ENCODE measurements around the gene CBR4.

Gene CBR4

DNA sequence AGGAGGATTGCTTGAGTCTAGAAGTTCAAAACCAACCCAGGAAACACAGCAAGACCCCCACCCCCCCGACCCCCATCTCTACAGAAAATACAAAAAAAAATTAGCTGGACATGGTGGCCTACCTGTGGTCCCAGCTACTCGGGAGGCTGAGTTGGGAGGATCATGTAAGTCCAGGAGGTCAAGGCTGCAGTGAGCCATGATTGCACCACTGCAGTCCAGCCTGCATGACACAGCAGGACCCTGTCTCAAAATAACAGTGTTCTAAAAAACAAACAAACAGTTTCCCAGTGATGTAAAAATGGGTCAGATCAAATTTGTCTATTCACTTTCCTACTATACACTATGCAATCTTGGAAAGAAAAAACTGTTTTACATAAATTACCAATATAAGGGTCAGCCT is 2.0 kb upstream of the CBR4 start:
- TF ChIP-seq, protein P1, sequence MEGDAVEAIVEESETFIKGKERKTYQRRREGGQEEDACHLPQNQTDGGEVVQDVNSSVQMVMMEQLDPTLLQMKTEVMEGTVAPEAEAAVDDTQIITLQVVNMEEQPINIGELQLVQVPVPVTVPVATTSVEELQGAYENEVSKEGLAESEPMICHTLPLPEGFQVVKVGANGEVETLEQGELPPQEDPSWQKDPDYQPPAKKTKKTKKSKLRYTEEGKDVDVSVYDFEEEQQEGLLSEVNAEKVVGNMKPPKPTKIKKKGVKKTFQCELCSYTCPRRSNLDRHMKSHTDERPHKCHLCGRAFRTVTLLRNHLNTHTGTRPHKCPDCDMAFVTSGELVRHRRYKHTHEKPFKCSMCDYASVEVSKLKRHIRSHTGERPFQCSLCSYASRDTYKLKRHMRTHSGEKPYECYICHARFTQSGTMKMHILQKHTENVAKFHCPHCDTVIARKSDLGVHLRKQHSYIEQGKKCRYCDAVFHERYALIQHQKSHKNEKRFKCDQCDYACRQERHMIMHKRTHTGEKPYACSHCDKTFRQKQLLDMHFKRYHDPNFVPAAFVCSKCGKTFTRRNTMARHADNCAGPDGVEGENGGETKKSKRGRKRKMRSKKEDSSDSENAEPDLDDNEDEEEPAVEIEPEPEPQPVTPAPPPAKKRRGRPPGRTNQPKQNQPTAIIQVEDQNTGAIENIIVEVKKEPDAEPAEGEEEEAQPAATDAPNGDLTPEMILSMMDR (IDR thresholded peaks at IDR 0.05; ENCODE audit: low read depth, low read length), result no peak
- in situ Hi-C loops (cut with HindIII; ENCODE audit: low sequenced_read_pairs), result no loop called here
- no peak overlapping the region for H3K4me3 ChIP-seq (ENCODE audit: low read depth, low read length)
- DNase-seq (ENCODE audit: low read depth, low spot score), result no peak

DNA sequence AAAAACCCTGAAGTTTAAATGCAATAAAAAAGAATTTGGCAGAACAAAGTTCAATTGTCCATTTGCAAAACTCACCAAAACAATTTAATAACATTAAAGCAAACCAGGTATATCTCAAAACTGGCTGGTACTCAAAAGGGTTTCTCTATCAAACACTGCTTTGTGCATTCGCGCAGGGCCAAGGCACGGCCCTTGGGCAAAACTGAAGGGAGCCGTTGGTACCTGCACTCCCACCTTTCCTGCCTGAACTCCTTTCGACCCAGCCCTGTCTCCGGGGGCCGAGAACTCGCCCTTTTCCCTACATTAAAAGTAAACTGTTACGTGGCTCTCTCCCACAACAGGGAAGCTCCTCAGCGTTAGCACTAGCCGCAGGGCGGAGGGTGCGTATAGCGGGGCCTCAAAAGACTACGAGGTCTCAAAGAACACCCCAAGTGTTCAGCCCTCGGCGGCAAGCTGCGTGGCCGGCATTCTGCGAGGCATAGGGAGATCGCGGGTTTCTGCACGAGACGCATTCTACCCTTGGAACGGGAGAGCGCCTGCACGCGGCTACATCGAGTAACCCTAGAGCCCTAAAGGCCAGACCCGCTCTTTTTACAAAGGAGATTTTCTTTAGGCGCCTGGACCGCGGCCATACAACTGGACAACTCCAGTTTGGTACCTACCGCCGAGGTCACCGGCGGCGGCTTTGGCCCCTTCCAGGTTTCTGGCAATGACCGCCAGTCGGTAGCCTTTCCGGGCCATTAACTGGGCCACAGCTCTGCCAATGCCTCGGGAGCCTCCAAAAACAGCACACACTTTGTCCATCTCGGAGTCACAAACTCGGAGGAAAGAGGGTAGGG is 550 bp downstream of the CBR4 start:
- in situ Hi-C loops (cut with HindIII; ENCODE audit: low sequenced_read_pairs), result no loop called here
- peak; percentile 23 for DNase-seq (ENCODE audit: low read depth, low spot score)
- TF ChIP-seq, protein P1 (IDR thresholded peaks at IDR 0.05; ENCODE audit: low read depth, low read length), result peak; percentile 33
- peak overlapping the region; percentile 75 for H3K4me3 ChIP-seq (ENCODE audit: low read depth, low read length)

DNA sequence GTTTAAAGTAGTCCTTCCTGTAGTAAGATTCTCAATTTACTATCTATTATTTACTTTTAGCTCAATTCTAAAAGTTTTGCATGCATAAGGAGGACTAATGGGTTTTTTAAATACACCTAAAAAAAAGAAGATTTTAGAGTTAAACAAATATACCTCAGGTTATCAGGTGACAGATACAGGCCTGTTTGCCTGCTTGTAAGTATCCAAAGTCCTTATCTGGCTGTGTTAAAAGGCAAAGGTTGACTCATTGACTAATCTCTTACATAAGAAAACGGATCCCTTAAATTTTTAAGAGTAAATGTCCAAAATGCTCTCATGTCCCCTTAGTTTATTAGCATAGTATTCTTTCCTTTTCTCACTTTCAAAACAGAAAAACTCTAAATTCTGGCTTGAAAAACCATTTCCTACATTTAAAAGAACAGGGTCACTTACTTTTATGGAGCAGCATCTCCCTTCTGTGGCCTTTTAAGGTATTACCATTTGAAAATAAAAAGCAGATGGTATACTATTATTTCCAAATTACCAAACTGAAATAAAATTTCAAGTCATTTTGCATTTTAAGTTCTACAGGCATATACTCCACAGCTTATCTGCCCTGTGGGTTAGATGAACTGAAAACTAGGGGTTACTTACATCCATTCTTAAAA is 4.5 kb downstream of the CBR4 start:
- TF ChIP-seq, protein P1 (IDR thresholded peaks at IDR 0.05; ENCODE audit: low read depth, low read length), result peak; percentile 36
- no peak overlapping the region for H3K4me3 ChIP-seq (ENCODE audit: low read depth, low read length)
- in situ Hi-C loops (cut with HindIII; ENCODE audit: low sequenced_read_pairs), result no loop called here
- peak; percentile 46 for DNase-seq (ENCODE audit: low read depth, low spot score)

DNA sequence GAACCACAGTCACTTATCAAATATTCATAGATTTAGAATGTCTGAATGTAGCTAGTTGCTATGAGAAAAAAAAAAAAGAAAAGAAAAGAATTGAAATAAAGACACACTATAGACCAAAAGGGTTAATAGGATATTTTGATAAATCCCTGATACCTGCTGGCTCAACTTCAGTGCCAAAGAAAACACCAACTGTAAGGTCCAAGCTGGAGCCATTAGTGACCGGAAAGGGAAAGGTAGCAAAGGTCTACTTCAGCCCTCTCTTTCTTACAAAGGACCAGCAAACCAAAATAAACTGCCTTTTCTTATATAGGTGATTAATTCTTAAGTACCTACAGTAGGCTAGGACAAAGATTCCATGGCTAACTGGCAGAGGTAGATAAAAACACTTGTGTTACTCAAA is 9.7 kb downstream of the CBR4 start:
- TF ChIP-seq, protein P1 (IDR thresholded peaks at IDR 0.05; ENCODE audit: low read depth, low read length), result no peak
- no peak for DNase-seq (ENCODE audit: low read depth, low spot score)
- H3K4me3 ChIP-seq (ENCODE audit: low read depth, low read length), result no peak overlapping the region
- in situ Hi-C loops (cut with HindIII; ENCODE audit: low sequenced_read_pairs), result no loop called here

DNA sequence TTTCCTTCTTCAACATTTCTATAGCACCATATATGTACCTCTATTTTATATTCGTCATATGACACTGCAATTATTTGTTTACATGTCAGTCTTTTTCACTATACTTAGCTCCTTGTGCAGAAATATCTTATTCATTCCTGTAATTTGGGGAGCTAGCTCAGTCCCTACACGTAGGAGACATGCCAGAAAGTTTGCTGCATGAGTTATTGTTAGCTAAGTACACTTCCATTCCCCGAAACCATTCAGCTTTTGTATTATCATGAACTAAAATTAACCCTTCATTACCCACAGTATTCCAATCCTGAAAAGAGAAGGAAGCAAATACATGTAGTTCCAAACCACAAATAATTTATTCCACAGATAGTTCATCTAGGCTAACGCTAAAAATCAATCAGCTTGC is 10.2 kb downstream of the CBR4 start:
- no peak for DNase-seq (ENCODE audit: low read depth, low spot score)
- TF ChIP-seq, protein P1 (IDR thresholded peaks at IDR 0.05; ENCODE audit: low read depth, low read length), result no peak
- in situ Hi-C loops (cut with HindIII; ENCODE audit: low sequenced_read_pairs), result no loop called here
- H3K4me3 ChIP-seq (ENCODE audit: low read depth, low read length), result no peak overlapping the region

DNA sequence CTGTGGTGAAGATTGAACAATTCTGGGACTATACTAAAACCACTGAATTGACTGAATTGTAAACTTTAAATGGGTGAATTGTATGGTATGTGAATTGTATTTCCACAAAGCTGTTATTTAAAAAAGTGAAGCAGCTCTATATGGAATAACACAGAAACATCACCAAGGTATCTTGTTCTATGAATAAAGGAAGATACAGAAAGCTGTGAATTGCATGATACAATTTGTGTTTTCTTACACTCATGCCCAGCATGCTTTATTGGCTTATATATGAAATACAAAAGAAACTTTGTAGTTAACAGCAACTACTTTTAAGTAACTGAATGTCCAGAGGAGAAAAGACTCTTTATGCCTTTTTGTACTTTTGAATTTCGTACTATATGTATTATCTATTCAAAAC is 11.5 kb downstream of the CBR4 start:
- TF ChIP-seq, protein P1 (IDR thresholded peaks at IDR 0.05; ENCODE audit: low read depth, low read length), result no peak
- H3K4me3 ChIP-seq (ENCODE audit: low read depth, low read length), result no peak overlapping the region
- in situ Hi-C loops (cut with HindIII; ENCODE audit: low sequenced_read_pairs), result no loop called here
- DNase-seq (ENCODE audit: low read depth, low spot score), result no peak
